Hepatocyte (in vitro differentiated cells): ENCODE measurements around the gene HCK.

Experiments used
- EZH2 ChIP-seq: fragments of 200-600 bp; sonication (generic); IDR thresholded peaks from 2 replicates; pipeline ENCODE4 v1.6.1; 2016; ENCODE audit warnings: antibody characterized with exemption, mild to moderate bottlenecking, borderline replicate concordance
- TF ChIP-seq, protein P1 (sequence below): fragments of 200-600 bp; sonication (generic); IDR thresholded peaks from 2 replicates; pipeline ENCODE4 v1.5.1; 2016; ENCODE audit warnings: antibody characterized with exemption, mild to moderate bottlenecking; ENCODE audit not compliant: poor library complexity

DNA sequence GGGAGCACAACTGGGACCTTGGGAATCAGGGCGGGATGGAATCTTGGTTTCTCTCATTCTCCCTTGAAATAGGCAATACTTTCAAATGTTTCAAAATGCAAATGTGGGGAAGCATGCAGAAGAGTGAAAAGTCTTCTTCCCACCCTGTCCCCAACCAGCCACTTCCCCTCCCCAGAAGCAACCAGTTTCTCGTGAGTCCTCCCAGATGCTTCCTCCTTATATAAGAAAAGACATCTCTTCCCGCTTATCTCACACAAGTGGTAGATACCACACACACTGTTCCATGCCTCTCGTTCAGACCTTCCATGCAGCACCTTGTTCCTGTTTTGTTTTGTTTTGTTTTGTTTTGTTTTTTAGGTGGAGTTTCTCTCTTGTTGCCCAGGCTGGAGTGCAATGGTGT lies 25.1 kb downstream of the HCK start:
- TF ChIP-seq, protein P1, sequence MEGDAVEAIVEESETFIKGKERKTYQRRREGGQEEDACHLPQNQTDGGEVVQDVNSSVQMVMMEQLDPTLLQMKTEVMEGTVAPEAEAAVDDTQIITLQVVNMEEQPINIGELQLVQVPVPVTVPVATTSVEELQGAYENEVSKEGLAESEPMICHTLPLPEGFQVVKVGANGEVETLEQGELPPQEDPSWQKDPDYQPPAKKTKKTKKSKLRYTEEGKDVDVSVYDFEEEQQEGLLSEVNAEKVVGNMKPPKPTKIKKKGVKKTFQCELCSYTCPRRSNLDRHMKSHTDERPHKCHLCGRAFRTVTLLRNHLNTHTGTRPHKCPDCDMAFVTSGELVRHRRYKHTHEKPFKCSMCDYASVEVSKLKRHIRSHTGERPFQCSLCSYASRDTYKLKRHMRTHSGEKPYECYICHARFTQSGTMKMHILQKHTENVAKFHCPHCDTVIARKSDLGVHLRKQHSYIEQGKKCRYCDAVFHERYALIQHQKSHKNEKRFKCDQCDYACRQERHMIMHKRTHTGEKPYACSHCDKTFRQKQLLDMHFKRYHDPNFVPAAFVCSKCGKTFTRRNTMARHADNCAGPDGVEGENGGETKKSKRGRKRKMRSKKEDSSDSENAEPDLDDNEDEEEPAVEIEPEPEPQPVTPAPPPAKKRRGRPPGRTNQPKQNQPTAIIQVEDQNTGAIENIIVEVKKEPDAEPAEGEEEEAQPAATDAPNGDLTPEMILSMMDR, result no peak
- no peak for TF ChIP-seq EZH2
